Upper lobe of right lung (tissue), 1 donor: ENCODE data around the gene WDR70. TPM values are rescaled to one million over a fixed set of nuclear protein-coding genes. Genes with fewer than 3 reads are reported as not detected.
"Not testable (repeated sequence)": the region's sequence is repeated elsewhere in the genome, so short reads cannot be mapped to it uniquely, and the experiment has no call there.

ENCODE experiments used
- ATAC-seq: fragments of 200-7000 bp; cut with Tn5 transposase; one replicate; pipeline ENCODE4 v1.9.1; 2020; ENCODE audit warnings: mild to moderate bottlenecking, moderate library complexity
- DNase-seq: peaks from one replicate; pipeline ENCODE4 v3.0.0-alpha.2; 2020
- H3K27ac ChIP-seq: fragments of 200-600 bp; one replicate; pipeline ENCODE4 v1.8.0; 2022
- H3K27me3 ChIP-seq: fragments of 200-600 bp; one replicate; pipeline ENCODE4 v1.8.0; 2022; ENCODE audit warnings: mild to moderate bottlenecking
- H3K36me3 ChIP-seq: fragments of 200-600 bp; one replicate; pipeline ENCODE4 v1.8.0; 2022
- H3K4me1 ChIP-seq: fragments of 200-600 bp; one replicate; pipeline ENCODE4 v1.8.0; 2022
- H3K4me3 ChIP-seq: fragments of 200-600 bp; one replicate; pipeline ENCODE4 v1.8.0; 2022; ENCODE audit warnings: mild to moderate bottlenecking
- H3K9me3 ChIP-seq: fragments of 200-600 bp; one replicate; pipeline ENCODE4 v1.8.0; 2022
- intact Hi-C: fragments of 100-400 bp; cut with DNase I; formaldehyde crosslinking; loops from one replicate; pipeline ENCODE4 v1.11.0; 2022
- total RNA-seq: library from RNA; stranded (reverse); fragmentation: NEBNext Ultra II Directional; extraction: Animal tissue kit (Norgen Biotek cat#: 25700); gene quantifications from one replicate; pipeline ENCODE4 v1.2.1, GENCODE V29; 2021
- TF ChIP-seq, protein P1 (sequence below): fragments of 200-600 bp; IDR thresholded peaks from one replicate; pipeline ENCODE4 v1.8.0; 2022; ENCODE audit warnings: antibody characterized with exemption
- donor health status: DM: no; HTN: yes; CAD: no; lungs with severe emphysema.

Gene WDR70
- total RNA-seq, 1 donor from 2014 or later: 24.7 TPM

DNA sequence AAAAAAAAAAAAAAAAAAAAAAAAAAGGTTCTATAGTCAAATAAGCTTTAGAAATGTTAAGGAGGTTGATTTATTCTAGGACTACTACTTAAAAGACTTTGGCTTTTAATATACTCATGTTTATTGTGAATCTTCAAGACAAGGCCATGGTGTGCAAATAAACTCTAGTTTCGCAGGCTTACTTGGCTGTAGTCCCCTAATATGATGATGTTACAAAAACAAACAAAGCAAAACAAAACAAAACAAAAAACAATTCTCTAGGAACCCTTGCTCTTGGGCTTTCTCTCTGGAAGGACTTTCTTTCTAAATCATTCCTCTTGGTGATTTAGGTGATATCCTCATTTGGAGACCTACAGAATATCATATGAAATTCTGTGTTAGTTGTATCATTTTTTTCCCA lies 288.7 kb downstream of the WDR70 start:
- DNase-seq (no peak), ATAC-seq (no peak)
- Histone ChIP-seq H3K27ac (no peak overlapping the region), H3K9me3 (no peaks in the 10 kb centered on the region), H3K4me1 (peaks cover 17% of the 10 kb centered on the region), H3K36me3 (no peaks in the 10 kb centered on the region), H3K4me3 (no peak overlapping the region), H3K27me3 (no peaks in the 10 kb centered on the region)
- intact Hi-C loops: no loop called here
- TF ChIP-seq, protein P1, sequence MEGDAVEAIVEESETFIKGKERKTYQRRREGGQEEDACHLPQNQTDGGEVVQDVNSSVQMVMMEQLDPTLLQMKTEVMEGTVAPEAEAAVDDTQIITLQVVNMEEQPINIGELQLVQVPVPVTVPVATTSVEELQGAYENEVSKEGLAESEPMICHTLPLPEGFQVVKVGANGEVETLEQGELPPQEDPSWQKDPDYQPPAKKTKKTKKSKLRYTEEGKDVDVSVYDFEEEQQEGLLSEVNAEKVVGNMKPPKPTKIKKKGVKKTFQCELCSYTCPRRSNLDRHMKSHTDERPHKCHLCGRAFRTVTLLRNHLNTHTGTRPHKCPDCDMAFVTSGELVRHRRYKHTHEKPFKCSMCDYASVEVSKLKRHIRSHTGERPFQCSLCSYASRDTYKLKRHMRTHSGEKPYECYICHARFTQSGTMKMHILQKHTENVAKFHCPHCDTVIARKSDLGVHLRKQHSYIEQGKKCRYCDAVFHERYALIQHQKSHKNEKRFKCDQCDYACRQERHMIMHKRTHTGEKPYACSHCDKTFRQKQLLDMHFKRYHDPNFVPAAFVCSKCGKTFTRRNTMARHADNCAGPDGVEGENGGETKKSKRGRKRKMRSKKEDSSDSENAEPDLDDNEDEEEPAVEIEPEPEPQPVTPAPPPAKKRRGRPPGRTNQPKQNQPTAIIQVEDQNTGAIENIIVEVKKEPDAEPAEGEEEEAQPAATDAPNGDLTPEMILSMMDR: no peak

DNA sequence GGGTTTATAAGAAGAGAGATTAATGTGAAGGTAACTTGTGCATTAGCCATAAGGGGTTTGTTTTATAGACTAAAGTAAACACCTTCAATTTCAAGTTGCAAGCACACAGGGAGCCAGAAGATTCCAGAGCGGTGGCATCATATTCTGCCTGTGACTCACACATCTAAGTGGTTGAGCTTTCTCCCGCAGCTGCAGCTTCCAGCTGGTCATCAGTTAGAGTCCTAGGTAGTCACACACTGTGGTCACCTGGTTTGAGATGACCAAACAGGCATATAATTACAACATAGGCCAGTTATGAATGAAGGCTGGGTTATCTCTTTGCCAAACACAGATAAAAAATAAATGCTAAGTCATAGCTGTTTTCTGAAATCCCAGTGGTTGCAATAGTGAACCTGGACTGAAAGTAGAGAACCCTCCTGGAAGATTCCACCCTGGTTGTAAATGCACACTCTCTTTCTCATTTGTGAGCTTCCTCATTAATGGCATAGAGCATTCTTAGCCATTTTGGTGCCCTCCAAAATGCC lies 289.5 kb downstream of the WDR70 start:
- H3K4me1 ChIP-seq: peaks cover 17% of the 10 kb centered on the region
- H3K9me3 ChIP-seq: no peaks in the 10 kb centered on the region
- intact Hi-C loops: no loop called here
- TF ChIP-seq, protein P1: no peak
- no peak overlapping the region for H3K27ac ChIP-seq
- no peak overlapping the region for H3K4me3 ChIP-seq
- peak; percentile 97 for ATAC-seq
- no peak for DNase-seq
- H3K36me3 ChIP-seq: no peaks in the 10 kb centered on the region
- H3K27me3 ChIP-seq: no peaks in the 10 kb centered on the region

DNA sequence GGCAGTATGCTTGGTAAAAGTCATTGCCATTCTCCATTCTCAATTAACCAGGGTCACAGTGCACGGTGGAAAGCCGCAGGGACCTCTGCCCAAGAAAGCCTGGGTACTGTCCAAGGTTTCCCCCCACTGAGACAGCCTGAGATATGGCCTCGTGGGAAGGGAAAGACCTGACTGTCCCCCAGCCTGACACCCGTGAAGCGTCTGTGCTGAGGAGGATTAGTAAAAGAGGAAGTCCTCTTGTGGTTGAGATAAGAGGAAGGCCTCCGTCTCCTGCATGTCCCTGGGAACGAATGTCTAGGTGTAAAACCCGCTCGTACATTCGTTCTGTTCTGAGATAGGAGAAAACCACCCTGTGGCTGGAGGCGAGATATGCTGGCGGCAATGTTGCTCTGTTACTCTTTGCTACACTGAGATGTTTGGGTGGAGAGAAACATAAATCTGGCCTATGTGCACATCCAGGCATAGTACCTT lies 293.0 kb downstream of the WDR70 start:
- H3K4me1 ChIP-seq, H3K36me3 ChIP-seq, H3K27me3 ChIP-seq, intact Hi-C loops, ATAC-seq, H3K4me3 ChIP-seq, H3K9me3 ChIP-seq, DNase-seq, H3K27ac ChIP-seq: not testable (repeated sequence)

DNA sequence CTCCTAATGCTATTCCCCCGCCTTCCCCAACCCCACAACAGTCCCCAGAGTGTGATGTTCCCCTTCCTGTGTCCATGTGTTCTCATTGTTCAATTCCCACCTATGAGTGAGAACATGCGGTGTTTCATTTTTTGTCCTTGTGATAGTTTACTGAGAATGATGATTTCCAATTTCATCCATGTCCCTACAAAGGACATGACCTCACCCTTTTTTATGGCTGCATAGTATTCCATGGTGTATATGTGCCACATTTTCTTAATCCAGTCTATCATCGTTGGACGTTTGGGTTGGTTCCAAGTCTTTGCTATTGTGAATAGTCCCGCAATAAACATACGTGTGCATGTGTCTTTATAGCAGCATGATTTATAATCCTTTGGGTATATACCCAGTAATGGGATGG lies 295.2 kb downstream of the WDR70 start:
- H3K4me3 ChIP-seq, H3K9me3 ChIP-seq, intact Hi-C loops, H3K4me1 ChIP-seq, H3K36me3 ChIP-seq, H3K27me3 ChIP-seq, H3K27ac ChIP-seq, DNase-seq, ATAC-seq: not testable (repeated sequence)

DNA sequence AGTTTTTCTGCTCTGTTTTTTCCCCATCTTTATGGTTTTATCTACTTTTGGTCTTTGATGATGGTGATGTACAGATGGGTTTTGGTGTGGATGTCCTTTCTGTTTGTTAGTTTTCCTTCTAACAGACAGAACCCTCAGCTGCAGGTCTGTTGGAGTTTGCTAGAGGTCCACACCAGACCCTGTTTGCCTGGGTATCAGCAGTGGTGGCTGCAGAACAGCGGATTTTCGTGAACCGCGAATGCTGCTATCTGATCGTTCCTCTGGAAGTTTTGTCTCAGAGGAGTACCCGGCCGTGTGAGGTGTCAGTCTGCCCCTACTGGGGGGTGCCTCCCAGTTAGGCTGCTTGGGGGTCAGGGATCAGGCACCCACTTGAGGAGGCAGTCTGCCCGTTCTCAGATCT lies 300.2 kb downstream of the WDR70 start:
- H3K4me1 ChIP-seq, DNase-seq, H3K27me3 ChIP-seq, H3K36me3 ChIP-seq, ATAC-seq, H3K9me3 ChIP-seq, H3K27ac ChIP-seq, H3K4me3 ChIP-seq, intact Hi-C loops: not testable (repeated sequence)

DNA sequence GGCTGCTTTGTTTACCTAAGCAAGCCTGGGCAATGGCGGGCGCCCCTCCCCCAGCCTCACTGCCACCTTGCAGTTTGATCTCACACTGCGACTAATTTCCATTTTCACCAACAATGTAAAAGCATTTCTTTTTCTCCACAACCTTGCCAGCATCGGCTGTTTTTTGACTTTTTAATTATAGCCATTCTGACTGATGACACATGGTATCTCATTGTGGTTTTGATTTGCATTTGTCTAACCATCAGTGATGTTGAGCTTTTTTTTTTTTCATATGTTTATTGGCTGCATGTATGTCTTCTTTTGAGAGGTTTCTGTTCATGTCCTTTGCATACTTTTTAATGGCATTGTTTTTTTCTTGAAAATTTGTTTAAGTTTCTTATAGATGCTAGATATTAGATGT lies 300.8 kb downstream of the WDR70 start:
- intact Hi-C loops: not testable (repeated sequence)

DNA sequence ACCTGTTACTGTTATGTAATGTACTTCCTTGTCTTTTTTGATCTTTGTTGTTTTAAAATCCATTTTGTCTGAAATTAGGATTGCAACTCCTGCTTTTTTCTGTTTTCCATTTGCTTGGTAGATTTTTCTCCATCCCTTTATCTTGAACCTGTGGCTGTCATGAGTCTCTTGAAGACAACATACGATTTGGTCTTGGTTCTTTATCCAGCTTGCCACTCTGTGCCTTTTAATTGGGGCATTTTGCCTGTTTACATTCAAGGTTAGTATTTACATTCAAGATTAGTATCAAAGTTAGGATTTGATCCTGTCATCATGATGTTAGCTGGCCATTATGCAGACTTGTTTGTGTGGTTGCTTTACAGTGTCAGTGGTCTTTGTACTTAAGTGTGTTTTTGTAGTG lies 304.0 kb downstream of the WDR70 start:
- no peak for ATAC-seq
- DNase-seq: no peak
- TF ChIP-seq, protein P1: no peak

More for the DNA sequence above, 300.8 kb downstream of the WDR70 start:
- not testable (repeated sequence) for H3K9me3 ChIP-seq, H3K27me3 ChIP-seq, H3K4me3 ChIP-seq, H3K27ac ChIP-seq, DNase-seq, H3K4me1 ChIP-seq, ATAC-seq, H3K36me3 ChIP-seq

DNA sequence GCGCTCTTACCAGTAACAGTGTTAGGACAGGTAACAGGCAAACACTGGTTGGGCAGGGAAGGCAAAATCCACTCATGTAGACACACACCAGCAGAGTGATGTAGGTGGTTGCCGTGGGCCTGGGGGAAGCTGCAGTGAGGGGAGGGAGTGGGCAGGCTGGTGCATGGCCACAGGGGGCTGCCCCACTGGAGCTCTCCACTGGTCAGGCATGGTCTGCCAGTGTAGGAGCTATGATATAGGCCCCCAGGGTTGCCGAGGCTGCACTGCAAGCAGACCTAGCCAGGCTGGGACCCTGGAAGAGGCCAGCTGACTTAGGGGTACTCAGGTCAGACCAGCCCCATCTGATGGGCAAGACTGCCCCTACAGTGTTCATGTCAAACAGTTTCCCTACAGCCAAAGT lies 306.1 kb downstream of the WDR70 start:
- Histone ChIP-seq H3K36me3 (no peaks in the 10 kb centered on the region), H3K9me3 (no peaks in the 10 kb centered on the region), H3K27ac (no peak overlapping the region), H3K4me3 (no peak overlapping the region), H3K4me1 (no peaks in the 10 kb centered on the region), H3K27me3 (no peaks in the 10 kb centered on the region)
- intact Hi-C loops: no loop called here
- DNase-seq: no peak
- TF ChIP-seq, protein P1: no peak
- ATAC-seq: no peak

More for the DNA sequence above, 304.0 kb downstream of the WDR70 start:
- Histone ChIP-seq H3K27ac (no peak overlapping the region), H3K9me3 (no peaks in the 10 kb centered on the region), H3K4me1 (no peaks in the 10 kb centered on the region), H3K4me3 (no peak overlapping the region), H3K36me3 (no peaks in the 10 kb centered on the region), H3K27me3 (no peaks in the 10 kb centered on the region)
- intact Hi-C loops: no loop called here
